GM12872 (cell line): Measurements from ENCODE around the gene ZNRF2.

Source experiments
- CTCF ChIP-seq: IDR thresholded peaks from 3 replicates; pipeline ENCODE4 v1.5.1; 2011; ENCODE audit warnings: low read depth, mild to moderate bottlenecking, low read length, moderate library complexity; ENCODE audit not compliant: insufficient read depth

Gene ZNRF2

GRCh38 chr7:30284298-30285066, at the start of gene ZNRF2:
ZNRF2 (plus strand) TSS chr7:30284597; CDS start chr7:30285358, 761 bp downstream.
- TF ChIP-seq CTCF, result peak; percentile 49

- no peak for TF ChIP-seq CTCF
Measured at GRCh38 chr7:30237271-30237695, 47.1 kb upstream of the ZNRF2 start.

GRCh38 chr7:30238721-30239441, 45.5 kb upstream of the ZNRF2 start:
- TF ChIP-seq CTCF, result no peak

GRCh38 chr7:30240106-30240800, 44.1 kb upstream of the ZNRF2 start:
- TF ChIP-seq CTCF, result no peak

- TF ChIP-seq CTCF, result no peak
Measured at GRCh38 chr7:30241767-30242166, 42.6 kb upstream of the ZNRF2 start.

GRCh38 chr7:30244340-30244739, 40.1 kb upstream of the ZNRF2 start:
- TF ChIP-seq CTCF, result no peak

GRCh38 chr7:30245913-30246312, 38.5 kb upstream of the ZNRF2 start:
- no peak for TF ChIP-seq CTCF
